HepG2 (cell line): ENCODE measurements around the gene KDM5B. TPM values are rescaled to one million over a fixed set of nuclear protein-coding genes. Genes with fewer than 3 reads are reported as not detected.

Experiments
- ATAC-seq: fragments of 200-7000 bp; cut with Tn5 transposase; 3 replicates; pipeline ENCODE4 v1.9.1; 2020; ENCODE audit warnings: mild to moderate bottlenecking, moderate library complexity
- BruUV-seq: library from RNA; stranded (reverse); fragments of 400-500 nt; replicated peaks from 2 replicates; lab custom pipeline; 2021; lab: Mats Ljungman, UMichigan
- CTCF ChIA-PET: fragments of 300-600 bp; formaldehyde crosslinking; extraction: SDS; loops from one replicate; lab custom pipeline; 2021; ENCODE audit warnings: low total read pairs, inconsistent platforms, low intra/inter-chr PET ratio; lab: Yijun Ruan, JAX
- POLR2A ChIA-PET: fragments of 350-600 bp; sonication (Branson Sonifier 250); formaldehyde crosslinking; loops from one replicate; lab custom pipeline; 2020; ENCODE audit warnings: antibody characterized with exemption, inconsistent platforms; lab: Yijun Ruan, JAX
- DNase-seq: peaks from one replicate; pipeline ENCODE4 v3.0.0-alpha.2; 2015; ENCODE audit warnings: low spot score
- FAIRE-seq: peaks from 3 replicates; lab custom pipeline; 2011; peaks lifted over from hg19 to GRCh38; lab: Jason Lieb, UNC
- H2AFZ ChIP-seq: one replicate; pipeline ENCODE4 v1.6.1; 2011; ENCODE audit warnings: low read length, inconsistent platforms
- H3K27ac ChIP-seq: fragments of 300-600 bp; 3 replicates; pipeline ENCODE4 v1.8.0; 2011; ENCODE audit warnings: mixed run types, mild to moderate bottlenecking, mixed read lengths, low read length, inconsistent platforms; ENCODE audit not compliant: insufficient read depth; ENCODE audit errors: extremely low read length
- H3K27me3 ChIP-seq, 2 experiments: fragments of 200-600 bp in 1 of 2; 2 replicates in 1 of 2; 3 replicates in 1 of 2; pipeline versions ENCODE4 v1.6.0 to v1.8.0; 2011; ENCODE audit warnings: low read length in 2 of 2, mild to moderate bottlenecking in 2 of 2, moderate library complexity in 2 of 2, inconsistent platforms in 1 of 2; ENCODE audit not compliant: insufficient read depth in 2 of 2, control insufficient read depth in 1 of 2
- H3K36me3 ChIP-seq, 2 experiments: fragments of 200-600 bp in 1 of 2; replicated peaks in 1 of 2; 2 replicates in 1 of 2; 3 replicates in 1 of 2; pipeline versions ENCODE4 v1.5.1 to v1.8.0; 2011; ENCODE audit warnings: low read length in 2 of 2, inconsistent platforms in 1 of 2; ENCODE audit not compliant: insufficient read depth in 2 of 2, control insufficient read depth in 1 of 2
- H3K4me1 ChIP-seq: 2 replicates; pipeline ENCODE4 v1.5.1; 2012; ENCODE audit warnings: low read length, inconsistent platforms; ENCODE audit not compliant: insufficient read depth
- H3K4me2 ChIP-seq: 2 replicates; pipeline ENCODE4 v1.6.0; 2011; ENCODE audit warnings: low read depth, low read length, inconsistent platforms
- H3K4me3 ChIP-seq, 3 experiments: fragments of 200-600 bp in 1 of 3; sonication (generic), shearing (Covaris generic) in 1 of 3; replicated peaks in 1 of 3; 2 replicates each; pipeline ENCODE4 v1.5.1; 2011 to 2016; ENCODE audit warnings: low read length in 3 of 3, inconsistent platforms in 2 of 3, low read depth in 2 of 3, mild to moderate bottlenecking in 2 of 3, control low read depth in 1 of 3, mixed read lengths in 1 of 3; ENCODE audit not compliant: insufficient read depth in 1 of 3
- H3K79me2 ChIP-seq: one replicate; pipeline ENCODE4 v1.6.1; 2011; ENCODE audit warnings: low read length, inconsistent platforms; ENCODE audit not compliant: insufficient read depth
- H3K9ac ChIP-seq: 2 replicates; pipeline ENCODE4 v1.6.0; 2011; ENCODE audit warnings: mild to moderate bottlenecking, low read depth, low read length, inconsistent platforms; ENCODE audit not compliant: insufficient read depth
- H3K9me3 ChIP-seq: 2 replicates; pipeline ENCODE4 v1.5.1; 2012; ENCODE audit warnings: mild to moderate bottlenecking, low read length
- H4K20me1 ChIP-seq: 2 replicates; pipeline ENCODE4 v1.6.0; 2011; ENCODE audit warnings: inconsistent platforms, mild to moderate bottlenecking, low read length, moderate library complexity; ENCODE audit not compliant: insufficient read depth
- CBX1 ChIP-seq: IDR thresholded peaks from one replicate; pipeline ENCODE4 v1.6.1; 2016; ENCODE audit warnings: antibody characterized with exemption, low read depth
- CEBPZ ChIP-seq: IDR thresholded peaks from 2 replicates; pipeline ENCODE4 v1.6.1; 2012; ENCODE audit warnings: low read length, improper control_type of control experiment
- CSRNP1 ChIP-seq: sonication (generic); formaldehyde crosslinking; IDR thresholded peaks from 2 replicates; pipeline ENCODE4 v1.8.1; 2023; ENCODE audit warnings: mild to moderate bottlenecking, missing genetic modification reagents
- GFI1 ChIP-seq: sonication (generic); formaldehyde crosslinking; IDR thresholded peaks from 2 replicates; pipeline ENCODE4 v1.5.0; 2020; ENCODE audit warnings: missing genetic modification reagents, mild to moderate bottlenecking, borderline replicate concordance
- HOMEZ ChIP-seq: IDR thresholded peaks from 2 replicates; pipeline ENCODE4 v1.6.1; 2016; ENCODE audit warnings: low read depth
- MYPOP ChIP-seq: sonication (generic); formaldehyde crosslinking; IDR thresholded peaks from 2 replicates; pipeline ENCODE4 v1.8.1; 2023; ENCODE audit warnings: mild to moderate bottlenecking, moderate library complexity, missing genetic modification reagents
- PREB ChIP-seq: sonication (generic); formaldehyde crosslinking; IDR thresholded peaks from 2 replicates; pipeline ENCODE4 v1.4.0; 2020; ENCODE audit warnings: missing genetic modification reagents
- TCF12 ChIP-seq, 2 experiments: fragments of 450-650 bp in 1 of 2; sonication (generic) in 1 of 2; formaldehyde crosslinking in 1 of 2; IDR thresholded peaks; 2 replicates each; pipeline versions ENCODE4 v1.6.1 to v1.8.0; 2017 to 2022; ENCODE audit warnings: antibody characterized with exemption in 1 of 2, mild to moderate bottlenecking in 1 of 2, missing genetic modification reagents in 1 of 2, moderate library complexity in 1 of 2
- ZNF296 ChIP-seq: sonication (generic); formaldehyde crosslinking; conservative IDR thresholded peaks from 2 replicates; pipeline ENCODE4 v1.5.0; 2020; ENCODE audit warnings: mild to moderate bottlenecking, missing genetic modification reagents
- WGBS: methylation state at CpG from one replicate; pipeline ENCODE4 v1.1.6; 2017; ENCODE audit warnings: low lambda C conversion rate; 5-methylcytosine and 5-hydroxymethylcytosine counted together
- in situ Hi-C: cut with HindIII; loops from 2 replicates; pipeline ENCODE4 v1.10.0; 2017; ENCODE audit warnings: low pct_unique_long_range_greater_than_20kb; ENCODE audit not compliant: extremely low pct_ligation_motif_present
- intact Hi-C: fragments of 100-400 bp; cut with micrococcal nuclease; formaldehyde crosslinking; loops from one replicate; pipeline ENCODE4 v1.10.0; 2022; ENCODE audit not compliant: unreplicated experiment
- polyA plus RNA-seq, 8 experiments: library from polyadenylated mRNA; depleted of rRNA in 3 of 8; stranded (reverse) in 7 of 8; unstranded in 1 of 8; fragments of >200 nt; fragmentation: Illumina TruSeq in 4 of 8; extraction: Trizol in 4 of 8; gene quantifications; 2 replicates each; pipeline versions ENCODE4 v1.2.1 to v1.2.3, GENCODE V29; 2011 to 2016; ENCODE audit warnings: low read depth in 4 of 8, missing spikeins in 1 of 8, mixed read lengths in 1 of 8; ENCODE audit not compliant: insufficient read depth in 1 of 8
- total RNA-seq, 5 experiments: library from RNA; depleted of rRNA; stranded (reverse); fragments of >200 nt; fragmentation: Illumina TruSeq; extraction: Trizol; gene quantifications; 2 replicates each; pipeline ENCODE4 v1.2.3, GENCODE V29; 2016; ENCODE audit warnings: low read depth in 1 of 5

KDM5B gene
- total and polyA plus RNA-seq, 2 of the 13 experiments (the other 11 are each of a cell fraction or from before 2014, with no cell fraction given): 34.2 to 35.4 TPM

GRCh38 chr1:202800742-202801141 is 7.5 kb downstream of the KDM5B start:
- TF ChIP-seq CBX1 (no peak), MYPOP (CRISPR knock-in tag) (no peak), CSRNP1 (CRISPR knock-in tag) (no peak), ZNF296 (CRISPR knock-in tag) (no peak), GFI1 (no peak), TCF12 (IDR thresholded peaks at IDR 0.05) (no peak), TCF12 (CRISPR knock-in tag; IDR thresholded peaks at IDR 0.05) (no peak), PREB (CRISPR knock-in tag) (no peak), CEBPZ (no peak), HOMEZ (no peak)
- Histone ChIP-seq H3K27ac (no peak overlapping the region), H4K20me1 (peaks cover 81% of the 10 kb centered on the region), H3K4me3 (no peak overlapping the region), H2AFZ (no peak overlapping the region), H3K4me2 (no peak overlapping the region), H3K4me1 (peaks cover 31% of the 10 kb centered on the region), H3K27me3 (no peaks in the 10 kb centered on the region), H3K79me2 (peaks cover 93% of the 10 kb centered on the region), H3K9me3 (no peaks in the 10 kb centered on the region), H3K36me3 (peaks cover 7 to 18% of the 10 kb centered on the region in 2 experiments; a peak in 3 of 5 replicates), H3K9ac (no peak overlapping the region)
- in situ Hi-C loops: no loop called here
- POLR2A ChIA-PET: no interaction called here
- no peak for DNase-seq
- ATAC-seq: no peak
- intact Hi-C loops: no loop called here
- CTCF ChIA-PET: no interaction called here
- WGBS: 100% methylated on average over 1 of the region's 1 CpG
- BruUV-seq: no TSS peak
- no peak for FAIRE-seq
